HL-60/S4 (cell line): ENCODE results near the gene SLC6A17.

Source experiments
- in situ Hi-C: fragments of 300-500 bp; cut with MboI; formaldehyde crosslinking; loops from 2 replicates; pipeline ENCODE4 v1.14.3; 2022; ENCODE audit warnings: low sequenced_read_pairs

SLC6A17 gene

GRCh38 chr1:110150330-110151174 lies at the start of gene SLC6A17:
Gene SLC6A17 (plus strand): TSS chr1:110150494. CDS start chr1:110166930, 16,436 bp downstream.
- in situ Hi-C loops, result no loop called here

- in situ Hi-C loops, result no loop called here
Observed at GRCh38 chr1:110102081-110102480, 48.2 kb upstream of the SLC6A17 start.

DNA sequence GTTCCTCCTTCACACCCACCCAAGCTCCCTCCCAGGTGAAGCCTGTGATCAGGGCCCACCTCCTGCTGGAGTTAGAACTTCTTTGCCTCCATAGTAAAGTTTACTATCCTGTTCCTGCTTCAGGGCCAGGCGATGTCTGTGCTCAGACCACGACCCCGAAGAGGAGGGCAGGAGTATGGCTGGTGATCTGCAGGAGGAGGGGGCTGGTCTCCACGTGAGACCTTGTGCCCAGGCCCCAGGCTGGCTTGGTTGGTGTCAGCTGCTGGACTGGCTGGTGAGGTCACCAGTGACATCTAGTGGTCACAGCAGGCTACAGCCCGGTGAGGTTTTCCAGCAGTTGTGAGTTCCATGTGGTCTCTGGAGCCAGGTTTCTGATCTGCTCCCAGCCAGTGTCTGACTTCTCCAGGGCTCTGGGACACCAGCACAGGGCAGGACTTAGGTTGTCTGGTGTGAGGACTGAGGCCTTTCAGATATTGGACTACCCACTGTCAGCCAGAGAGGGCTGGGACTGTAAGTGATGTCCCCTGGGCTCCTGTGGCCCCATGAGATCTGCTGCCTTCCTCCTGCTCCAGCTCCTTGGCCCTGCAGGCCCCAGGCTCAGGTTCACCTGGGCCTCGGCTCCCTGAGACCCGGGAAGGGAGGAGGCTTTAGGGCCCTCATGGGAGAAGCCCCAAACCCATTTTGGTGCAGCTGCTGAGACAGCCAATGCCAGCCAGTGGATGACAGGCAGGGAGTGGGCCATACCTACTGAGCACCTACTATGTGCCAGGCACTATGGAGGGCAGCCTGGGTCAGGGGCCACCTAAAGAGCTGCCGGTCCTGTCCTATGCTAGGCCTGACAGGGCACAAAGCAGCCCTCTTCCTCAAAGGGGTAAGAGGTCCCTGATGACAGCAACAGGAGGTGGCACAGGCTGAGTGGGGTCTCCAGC lies 44.0 kb upstream of the SLC6A17 start:
- in situ Hi-C loops, result no loop called here

GRCh38 chr1:110107867-110108469 lies 42.3 kb upstream of the SLC6A17 start:
- in situ Hi-C loops, result no loop called here

- in situ Hi-C loops, result no loop called here
Observed at GRCh38 chr1:110111081-110111480, 39.2 kb upstream of the SLC6A17 start.

DNA sequence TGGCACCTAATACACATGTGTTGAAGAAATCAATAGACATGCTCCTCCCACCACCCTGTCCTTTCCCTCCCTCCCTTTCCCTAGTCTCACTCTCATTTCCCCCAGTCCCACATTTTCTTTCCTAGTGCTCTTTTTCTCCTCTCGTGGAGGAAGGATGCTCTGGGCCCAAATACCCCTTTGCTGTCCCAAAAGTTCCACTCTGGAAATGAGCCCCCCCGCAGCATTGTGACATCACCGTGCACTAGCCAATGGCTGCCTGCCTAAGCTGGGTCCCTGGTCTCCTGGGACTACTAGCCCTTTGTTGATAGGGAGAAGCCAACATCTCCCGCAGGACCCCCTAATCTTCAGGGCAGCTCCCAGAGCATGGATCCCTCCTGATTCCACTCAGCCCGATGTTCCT lies 38.2 kb upstream of the SLC6A17 start, which contains the start of gene UBL4B:
TSS of gene UBL4B (plus strand) at position 301 of the 400 bp plus-strand sequence. CDS start at position 393, 92 bp downstream.
- in situ Hi-C loops, result no loop called here

DNA sequence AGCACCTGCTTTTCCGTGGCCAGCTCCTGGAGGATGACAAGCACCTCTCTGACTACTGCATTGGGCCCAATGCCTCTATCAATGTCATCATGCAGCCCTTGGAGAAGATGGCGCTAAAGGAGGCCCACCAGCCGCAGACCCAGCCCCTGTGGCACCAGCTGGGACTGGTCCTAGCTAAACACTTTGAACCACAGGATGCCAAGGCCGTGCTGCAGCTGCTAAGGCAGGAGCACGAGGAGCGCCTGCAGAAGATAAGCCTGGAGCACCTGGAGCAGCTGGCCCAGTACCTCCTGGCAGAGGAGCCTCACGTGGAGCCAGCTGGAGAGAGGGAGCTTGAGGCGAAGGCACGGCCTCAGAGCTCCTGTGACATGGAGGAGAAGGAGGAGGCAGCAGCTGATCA lies 37.6 kb upstream of the SLC6A17 start:
- in situ Hi-C loops, result no loop called here

- in situ Hi-C loops, result no loop called here
Observed at GRCh38 chr1:110113551-110113950, 36.7 kb upstream of the SLC6A17 start.

DNA sequence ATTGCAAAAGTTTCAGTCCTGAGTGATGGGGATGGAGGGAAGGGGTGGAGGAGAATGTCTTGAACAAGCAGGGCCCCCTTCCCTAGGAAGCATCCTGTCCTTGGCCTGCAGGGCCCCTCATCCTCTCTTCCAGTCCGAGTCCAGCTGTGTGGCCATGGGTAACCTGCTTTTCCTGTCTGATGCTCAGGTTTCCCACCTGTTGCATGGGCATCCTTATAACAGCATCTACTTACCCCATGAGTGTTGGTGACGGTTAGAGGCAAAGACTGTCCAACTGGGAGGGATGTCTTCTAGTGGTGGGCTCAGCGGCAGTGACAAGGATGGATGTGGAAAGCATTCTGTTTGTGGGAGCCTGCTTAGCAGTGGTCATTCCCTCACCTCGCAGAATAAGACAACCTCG lies 36.1 kb upstream of the SLC6A17 start:
- in situ Hi-C loops, result no loop called here

- in situ Hi-C loops, result no loop called here
Observed at GRCh38 chr1:110114784-110115183, 35.5 kb upstream of the SLC6A17 start.

GRCh38 chr1:110118636-110119396 lies 31.5 kb upstream of the SLC6A17 start:
- in situ Hi-C loops, result no loop called here

DNA sequence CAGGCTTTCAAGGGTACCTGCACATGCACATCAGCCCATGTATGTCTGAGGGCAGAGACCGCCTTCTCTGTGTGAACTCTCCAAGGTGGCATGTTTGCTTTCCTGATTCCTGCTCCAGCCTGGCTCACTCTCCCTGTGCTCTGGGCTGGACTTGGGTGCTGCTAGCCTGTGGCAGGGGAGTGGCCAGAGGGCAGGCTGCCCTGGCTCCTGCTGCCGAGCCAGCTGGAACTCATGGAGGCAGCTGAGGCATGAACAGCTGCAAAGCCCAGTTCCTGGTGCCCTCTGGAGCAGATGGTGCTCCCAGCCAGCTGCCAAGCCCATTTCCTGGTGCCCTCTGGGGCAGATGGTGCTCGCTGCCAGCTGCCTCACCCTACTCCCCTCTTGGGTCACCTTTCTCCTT lies 30.5 kb upstream of the SLC6A17 start:
- in situ Hi-C loops, result no loop called here

DNA sequence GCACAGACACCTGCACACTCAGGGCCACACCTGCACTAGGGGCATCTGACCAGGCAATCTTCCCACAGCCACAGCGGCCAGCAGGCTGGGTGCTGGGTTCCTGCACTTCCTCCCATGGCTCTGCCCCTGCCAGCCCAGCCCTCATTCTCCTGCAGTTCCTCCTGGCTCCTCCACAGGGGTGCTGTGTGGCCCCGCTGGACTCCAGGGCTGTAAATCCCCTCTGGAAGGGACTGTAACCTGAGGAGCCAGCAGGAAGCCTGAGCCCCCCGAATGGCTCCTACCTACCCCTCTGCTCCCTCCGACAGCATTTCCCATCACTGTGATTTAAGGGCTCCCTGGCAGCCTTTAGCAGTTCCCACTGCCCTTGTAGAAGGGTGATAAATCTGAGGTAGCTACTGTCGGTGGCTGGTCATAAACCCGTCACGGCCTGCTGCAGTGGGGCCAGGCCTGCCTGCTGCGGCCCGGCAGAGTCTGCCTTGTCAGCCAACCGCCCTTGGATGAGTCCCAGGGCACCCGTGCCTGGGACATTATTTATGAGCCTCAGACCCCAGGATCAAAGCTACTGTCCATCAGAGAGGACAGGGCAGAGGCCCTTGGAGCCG lies 29.2 kb upstream of the SLC6A17 start:
- in situ Hi-C loops, result no loop called here

DNA sequence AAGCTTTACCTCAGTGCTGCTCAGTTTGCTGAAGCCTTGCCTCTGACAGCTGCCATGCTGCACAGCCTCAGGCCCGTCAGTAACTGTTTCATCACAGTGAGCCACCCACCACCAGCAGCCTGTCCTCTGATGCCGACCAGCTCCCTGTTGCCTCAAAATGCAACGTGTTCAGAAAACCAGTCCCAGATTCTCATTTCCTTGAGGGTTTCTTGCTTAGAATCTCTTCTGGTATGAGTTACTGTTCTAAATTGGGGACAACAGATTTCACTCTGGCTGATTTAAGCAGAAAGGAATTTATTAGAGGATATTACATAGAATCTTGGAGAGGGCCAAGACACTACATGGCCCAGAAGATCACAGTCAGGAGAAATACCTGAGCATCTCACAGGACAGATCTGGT lies 27.1 kb upstream of the SLC6A17 start:
- in situ Hi-C loops, result no loop called here

GRCh38 chr1:110125810-110126209 lies 24.5 kb upstream of the SLC6A17 start:
- in situ Hi-C loops, result no loop called here

DNA sequence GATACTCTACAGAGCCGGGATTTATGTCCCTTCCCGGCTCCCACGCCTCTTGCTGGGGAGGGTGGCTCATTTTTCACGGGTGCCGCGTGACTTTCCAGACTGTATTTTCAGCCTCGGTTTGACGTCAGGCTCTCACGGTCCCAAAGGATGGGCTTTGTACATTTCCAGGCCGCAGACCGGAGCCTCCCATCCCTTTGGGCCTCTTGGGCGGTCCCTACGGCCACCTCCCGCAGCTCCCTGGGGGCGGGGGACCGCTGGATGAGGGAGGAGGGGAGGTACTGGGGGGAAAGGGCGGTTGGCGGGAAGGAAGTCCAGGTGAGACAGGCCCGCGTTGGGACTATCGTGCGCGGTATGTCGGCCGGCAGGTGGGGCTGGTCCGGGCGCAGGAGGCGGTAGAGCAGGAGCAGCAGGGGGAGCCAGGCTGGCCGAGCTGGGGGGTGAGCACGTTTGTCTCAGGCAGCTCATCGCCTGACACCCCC lies 20.1 kb upstream of the SLC6A17 start:
- in situ Hi-C loops, result no loop called here

DNA sequence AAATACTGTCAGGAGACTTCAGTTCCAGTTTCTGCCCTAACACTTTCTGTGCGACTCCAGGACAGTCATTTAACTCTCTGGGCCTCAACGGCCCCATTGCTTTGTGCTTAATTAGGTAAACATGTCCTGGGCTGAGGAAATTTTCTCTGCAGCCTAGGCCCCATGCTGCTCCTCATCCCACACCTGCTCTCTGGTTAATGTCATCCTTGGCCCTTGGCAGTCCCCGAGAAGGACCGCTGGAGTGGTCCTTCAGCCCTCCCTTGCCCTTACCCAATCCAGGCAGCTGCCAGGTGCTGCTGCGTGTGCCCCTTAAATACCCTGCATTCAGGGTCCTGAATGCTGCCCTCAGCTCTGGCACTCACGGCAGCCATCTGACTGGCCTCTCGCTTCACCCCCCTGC lies 19.3 kb upstream of the SLC6A17 start:
- in situ Hi-C loops, result no loop called here

GRCh38 chr1:110132682-110133081 lies 17.6 kb upstream of the SLC6A17 start:
- in situ Hi-C loops, result no loop called here

DNA sequence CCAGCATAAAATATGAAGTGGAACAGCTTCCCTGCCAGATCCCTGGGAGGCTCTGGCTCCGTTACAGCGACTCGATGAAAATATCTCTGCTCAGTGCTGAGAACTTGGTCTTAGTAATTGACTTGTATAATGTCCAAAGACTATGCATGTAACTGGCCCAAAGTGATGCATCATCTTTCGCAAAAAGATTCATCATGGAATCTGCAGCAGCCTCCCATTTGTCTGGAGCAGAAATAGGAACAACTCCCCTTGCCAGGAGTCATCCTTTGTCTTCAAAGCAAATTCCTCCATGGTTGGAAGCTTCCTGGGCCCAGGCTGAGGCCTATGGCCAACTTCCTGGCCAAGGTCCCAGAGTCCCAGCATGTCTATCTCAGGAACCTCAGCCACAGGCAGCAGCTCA lies 16.9 kb upstream of the SLC6A17 start:
- in situ Hi-C loops, result no loop called here

- in situ Hi-C loops, result no loop called here
Observed at GRCh38 chr1:110134050-110134595, 16.2 kb upstream of the SLC6A17 start.
